Measurements from ENCODE around the gene GMCL1. TPM values are rescaled to one million over a fixed set of nuclear protein-coding genes. Genes with fewer than 3 reads are reported as not detected.

The GMCL1 gene
- total and polyA plus RNA-seq, 2 of the 13 experiments (the other 11 are each of a cell fraction or from before 2014, with no cell fraction given) = 18.7 to 24.0 TPM

GRCh38 chr2:69829256-69830044 is at the start of gene GMCL1 (continued):
- TF ChIP-seq ZNF264 (CRISPR knock-in tag; IDR thresholded peaks at IDR 0.05) = peak; percentile 80; the same call in 1 of the 2 replicates
- TF ChIP-seq ZNF333 (CRISPR knock-in tag; IDR thresholded peaks at IDR 0.05; ENCODE audit: borderline replicate concordance) = peak; percentile 38
- peak; percentile 60 for TF ChIP-seq SKI (IDR thresholded peaks at IDR 0.05; ENCODE audit: partially characterized antibody)
- peak; percentile 78 for TF ChIP-seq ISL2 (CRISPR knock-in tag; IDR thresholded peaks at IDR 0.05)
- TF ChIP-seq PPARG (CRISPR knock-in tag; conservative IDR thresholded peaks at IDR 0.05) = peak; percentile 77; the same call in 1 of the 2 replicates
- peak; percentile 100 for TF ChIP-seq HDAC1 (CRISPR knock-in tag; IDR thresholded peaks at IDR 0.05)
- TF ChIP-seq RFXAP (CRISPR knock-in tag; IDR thresholded peaks at IDR 0.05; ENCODE audit: borderline replicate concordance) = peak; percentile 90
- peak; percentile 85 for TF ChIP-seq PRDM10 (CRISPR knock-in tag; IDR thresholded peaks at IDR 0.05; ENCODE audit: low read depth)
- no peak for TF ChIP-seq ZNF3 (CRISPR knock-in tag; IDR thresholded peaks at IDR 0.05)
- peak; percentile 85; the same call in 1 of the 2 replicates for TF ChIP-seq AHR (CRISPR knock-in tag; IDR thresholded peaks at IDR 0.05)
- peak; percentile 74 for TF ChIP-seq RFXANK (CRISPR knock-in tag; IDR thresholded peaks at IDR 0.05)
- peak; percentile 59; the same call in 1 of the 2 replicates for TF ChIP-seq KDM5A (IDR thresholded peaks at IDR 0.05; ENCODE audit: borderline replicate concordance, low read length)
- peak; percentile 47; the same call in 1 of the 2 replicates for TF ChIP-seq ELK4 (CRISPR knock-in tag; IDR thresholded peaks at IDR 0.05; ENCODE audit: borderline replicate concordance)
- peak; percentile 45 for TF ChIP-seq ZBTB3 (CRISPR knock-in tag; IDR thresholded peaks at IDR 0.05; ENCODE audit: borderline replicate concordance, low read depth)
- TF ChIP-seq POLR2AphosphoS5 (IDR thresholded peaks at IDR 0.05; ENCODE audit: low read depth, low read length) = peak; percentile 99
- peak; percentile 48; the same call in 1 of the 2 replicates for TF ChIP-seq GTF2F1 (IDR thresholded peaks at IDR 0.05; ENCODE audit: low read length)
- TF ChIP-seq HNRNPLL (IDR thresholded peaks at IDR 0.05; ENCODE audit: low read depth, low read length, poor library complexity, severe bottlenecking) = peak; percentile 99
- 0 out of 2 replicates have a peak, but pooled peaks have one; percentile 53 for TF ChIP-seq ZNF652 (CRISPR knock-in tag; IDR thresholded peaks at IDR 0.05; ENCODE audit: borderline replicate concordance, low read depth)
- TF ChIP-seq HOXD1 (CRISPR knock-in tag; IDR thresholded peaks at IDR 0.05) = no peak; the same call in 1 of the 2 replicates
- TF ChIP-seq PHF8 (CRISPR knock-in tag; IDR thresholded peaks at IDR 0.05) = peak; percentile 93
- TF ChIP-seq, protein P1, sequence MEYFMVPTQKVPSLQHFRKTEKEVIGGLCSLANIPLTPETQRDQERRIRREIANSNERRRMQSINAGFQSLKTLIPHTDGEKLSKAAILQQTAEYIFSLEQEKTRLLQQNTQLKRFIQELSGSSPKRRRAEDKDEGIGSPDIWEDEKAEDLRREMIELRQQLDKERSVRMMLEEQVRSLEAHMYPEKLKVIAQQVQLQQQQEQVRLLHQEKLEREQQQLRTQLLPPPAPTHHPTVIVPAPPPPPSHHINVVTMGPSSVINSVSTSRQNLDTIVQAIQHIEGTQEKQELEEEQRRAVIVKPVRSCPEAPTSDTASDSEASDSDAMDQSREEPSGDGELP (IDR thresholded peaks at IDR 0.05; ENCODE audit: borderline replicate concordance, low read depth) = peak; percentile 61; the same call in 1 of the 2 replicates
- peak; percentile 99 for TF ChIP-seq ZNF883 (CRISPR knock-in tag; IDR thresholded peaks at IDR 0.05; ENCODE audit: not compliant biosample characterization)
- TF ChIP-seq ZNF558 (CRISPR knock-in tag; IDR thresholded peaks at IDR 0.05; ENCODE audit: borderline replicate concordance) = peak; percentile 93
- TF ChIP-seq GZF1 (CRISPR knock-in tag; IDR thresholded peaks at IDR 0.05) = peak; percentile 25; the same call in 1 of the 2 replicates
